ENCODE results near the gene LYG1. TPM values are rescaled to one million over a fixed set of nuclear protein-coding genes. Genes with fewer than 3 reads are reported as not detected.

LYG1 gene
- total and polyA plus RNA-seq, 2 of the 13 experiments (the other 11 are each of a cell fraction or from before 2014, with no cell fraction given) = 1.00 to 2.9 TPM

- TF ChIP-seq DNMT1 (CRISPR knock-in tag; IDR thresholded peaks at IDR 0.05) (no peak; the same call in 1 of the 2 replicates), SIN3A (IDR thresholded peaks at IDR 0.05; ENCODE audit: borderline replicate concordance, low read depth, low read length) (peak; percentile 97), ISL2 (CRISPR knock-in tag; IDR thresholded peaks at IDR 0.05) (no peak; the same call in 1 of the 2 replicates), ZNF747 (CRISPR knock-in tag; IDR thresholded peaks at IDR 0.05; ENCODE audit: borderline replicate concordance) (peak; percentile 75; the same call in 1 of the 2 replicates), MTF2 (CRISPR knock-in tag; IDR thresholded peaks at IDR 0.05; ENCODE audit: borderline replicate concordance) (0 out of 2 replicates have a peak, but pooled peaks have one; percentile 53), ZNF672 (CRISPR knock-in tag; IDR thresholded peaks at IDR 0.05) (no peak), CREM (IDR thresholded peaks at IDR 0.05) (peak; percentile 97), CREM (CRISPR knock-in tag; IDR thresholded peaks at IDR 0.05) (no peak), KMT2B (CRISPR knock-in tag; IDR thresholded peaks at IDR 0.05) (peak; percentile 99), ATF7-NPFF (CRISPR knock-in tag; IDR thresholded peaks at IDR 0.05; ENCODE audit: low read depth) (peak; percentile 71; the same call in 1 of the 2 replicates), FOSL1 (CRISPR knock-in tag; IDR thresholded peaks at IDR 0.05; ENCODE audit: borderline replicate concordance) (no peak), ZBTB20 (CRISPR knock-in tag; IDR thresholded peaks at IDR 0.05; ENCODE audit: borderline replicate concordance, low read depth) (peak; percentile 57), MXD4 (CRISPR knock-in tag; IDR thresholded peaks at IDR 0.05) (0 out of 2 replicates have a peak, but pooled peaks have one; percentile 82), NCOA2 (CRISPR knock-in tag; IDR thresholded peaks at IDR 0.05) (peak; percentile 64), HDAC6 (IDR thresholded peaks at IDR 0.05; ENCODE audit: low read depth, low read length) (no peak), KDM5A (IDR thresholded peaks at IDR 0.05; ENCODE audit: borderline replicate concordance, low read length) (peak; percentile 89), KLF15 (CRISPR knock-in tag; IDR thresholded peaks at IDR 0.05; ENCODE audit: borderline replicate concordance) (no peak), HNRNPLL (IDR thresholded peaks at IDR 0.05; ENCODE audit: low read depth, low read length, poor library complexity, severe bottlenecking) (peak; percentile 91), SMARCE1 (IDR thresholded peaks at IDR 0.05; ENCODE audit: borderline replicate concordance) (no peak), MBNL3 (CRISPR knock-in tag; conservative IDR thresholded peaks at IDR 0.05) (no peak), RERE (CRISPR knock-in tag; IDR thresholded peaks at IDR 0.05; ENCODE audit: low read depth) (0 out of 2 replicates have a peak, but pooled peaks have one; percentile 33), SMAD9 (CRISPR knock-in tag; IDR thresholded peaks at IDR 0.05) (no peak), ZNF354B (CRISPR knock-in tag; IDR thresholded peaks at IDR 0.05) (no peak), RCOR2 (CRISPR knock-in tag; IDR thresholded peaks at IDR 0.05) (no peak)
- TF ChIP-seq, protein P1, sequence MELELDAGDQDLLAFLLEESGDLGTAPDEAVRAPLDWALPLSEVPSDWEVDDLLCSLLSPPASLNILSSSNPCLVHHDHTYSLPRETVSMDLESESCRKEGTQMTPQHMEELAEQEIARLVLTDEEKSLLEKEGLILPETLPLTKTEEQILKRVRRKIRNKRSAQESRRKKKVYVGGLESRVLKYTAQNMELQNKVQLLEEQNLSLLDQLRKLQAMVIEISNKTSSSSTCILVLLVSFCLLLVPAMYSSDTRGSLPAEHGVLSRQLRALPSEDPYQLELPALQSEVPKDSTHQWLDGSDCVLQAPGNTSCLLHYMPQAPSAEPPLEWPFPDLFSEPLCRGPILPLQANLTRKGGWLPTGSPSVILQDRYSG (CRISPR knock-in tag; IDR thresholded peaks at IDR 0.05) = no peak
Observed at GRCh38 chr2:99335911-99336803, 35.2 kb upstream of the LYG1 start, which contains the start of gene TXNDC9 (continued).
